HG03575 (cell line): ENCODE data around the gene FRRS1L.
"Not testable (repeated sequence)": the region's sequence is repeated elsewhere in the genome, so short reads cannot be mapped to it uniquely, and the experiment has no call there.

ENCODE experiments used
- ATAC-seq: cut with Tn5 transposase; IDR thresholded peaks from one replicate; pipeline ENCODE4 v1.9.1; 2021; ENCODE audit not compliant: unreplicated experiment, insufficient number of reproducible peaks, low FRiP score; ENCODE audit errors: extremely low read depth

FRRS1L gene

DNA sequence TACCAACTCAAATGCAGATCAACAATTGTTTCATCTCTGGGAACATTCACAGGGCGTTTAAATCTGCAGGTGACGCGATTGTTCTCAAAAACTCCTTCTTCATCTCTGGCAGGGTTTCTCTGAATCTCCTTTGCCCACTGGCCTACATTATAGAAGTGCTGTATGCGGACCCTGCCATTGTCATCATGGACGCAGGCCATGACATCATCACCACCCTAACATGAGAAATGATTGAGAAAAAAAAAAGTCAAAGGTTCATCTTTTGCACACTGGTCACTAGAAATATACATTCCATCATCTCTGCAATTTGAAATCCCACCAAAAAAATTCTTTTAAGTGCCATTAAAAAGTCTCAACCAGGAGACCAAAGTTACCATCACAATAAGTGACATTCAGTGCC lies 25.7 kb downstream of the FRRS1L start:
- ATAC-seq: no peak

DNA sequence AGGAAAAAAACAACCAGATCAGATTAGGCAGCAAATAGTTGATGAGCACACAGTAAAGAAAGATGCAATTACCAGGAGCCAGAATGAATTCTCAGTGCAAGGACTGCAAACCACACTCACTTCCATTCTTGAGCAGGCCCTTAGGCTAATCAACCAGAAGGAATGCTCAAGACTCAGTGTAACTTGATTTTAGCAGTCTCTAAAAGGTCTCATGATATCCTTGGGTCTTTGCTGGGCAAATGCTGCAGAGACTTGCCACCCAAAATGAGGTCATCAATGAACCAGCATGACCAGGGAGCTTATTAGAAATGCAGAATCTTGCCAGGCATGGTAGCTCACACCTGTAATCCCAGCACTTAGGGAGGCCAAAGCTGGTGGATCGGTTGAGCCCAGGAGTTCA lies 27.2 kb downstream of the FRRS1L start:
- no peak for ATAC-seq

DNA sequence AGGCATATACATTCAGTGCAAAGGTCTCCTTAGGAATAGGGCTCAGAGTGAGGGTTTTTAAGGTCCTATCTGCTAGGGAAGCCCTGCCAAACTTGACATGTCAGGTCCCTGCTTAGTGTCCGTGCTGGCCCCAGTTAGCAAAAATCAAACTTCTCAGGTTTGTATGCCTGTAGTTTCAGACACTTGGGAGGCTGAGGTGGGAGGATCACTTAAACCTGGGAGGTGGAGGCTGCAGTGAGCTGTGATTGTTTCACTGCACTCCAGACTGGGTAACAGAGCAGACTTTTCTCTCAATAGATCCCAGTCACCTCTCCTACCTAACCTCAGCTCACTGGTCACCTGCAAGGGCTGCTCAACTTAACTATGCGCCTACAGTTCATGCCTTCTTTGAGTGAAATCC lies 28.6 kb downstream of the FRRS1L start:
- ATAC-seq: no peak

DNA sequence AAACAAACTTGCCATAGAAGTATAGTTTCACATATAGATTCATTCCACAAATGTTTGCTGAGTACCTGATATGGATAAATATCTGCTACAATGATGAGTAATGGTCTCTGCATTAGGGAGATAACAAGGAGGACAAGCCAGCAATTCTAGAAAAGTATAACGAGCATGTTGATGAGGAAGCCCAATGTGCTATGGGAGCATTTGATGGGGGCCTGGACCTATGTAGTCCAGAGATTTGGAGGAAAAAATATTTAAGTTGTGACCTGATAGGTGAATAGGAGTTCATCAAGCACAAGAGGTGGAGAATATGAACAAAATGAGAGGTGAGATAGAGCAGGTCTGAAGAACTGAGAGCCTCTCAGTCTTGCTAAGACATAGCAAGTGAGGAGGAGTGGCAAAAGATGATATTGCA lies 32.9 kb downstream of the FRRS1L start:
- ATAC-seq: no peak

DNA sequence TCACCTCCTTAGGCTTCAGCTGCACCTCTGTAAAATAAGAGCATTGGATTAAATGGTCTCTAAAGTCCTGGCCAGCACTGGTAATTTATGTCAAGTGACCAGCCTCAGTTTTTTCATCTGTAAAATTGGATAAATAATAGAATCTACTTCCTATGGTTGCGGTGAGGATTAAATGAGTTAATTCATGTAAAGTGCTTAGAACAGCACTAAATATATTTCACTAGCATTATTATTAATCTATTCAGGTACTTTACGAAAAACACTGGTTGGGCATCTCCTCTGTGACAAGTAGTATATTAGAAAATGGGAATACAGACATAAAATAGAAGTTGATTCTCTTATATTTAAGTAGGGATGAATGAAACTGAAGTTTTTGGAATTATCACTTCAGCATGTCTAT lies 33.5 kb downstream of the FRRS1L start:
- no peak for ATAC-seq

DNA sequence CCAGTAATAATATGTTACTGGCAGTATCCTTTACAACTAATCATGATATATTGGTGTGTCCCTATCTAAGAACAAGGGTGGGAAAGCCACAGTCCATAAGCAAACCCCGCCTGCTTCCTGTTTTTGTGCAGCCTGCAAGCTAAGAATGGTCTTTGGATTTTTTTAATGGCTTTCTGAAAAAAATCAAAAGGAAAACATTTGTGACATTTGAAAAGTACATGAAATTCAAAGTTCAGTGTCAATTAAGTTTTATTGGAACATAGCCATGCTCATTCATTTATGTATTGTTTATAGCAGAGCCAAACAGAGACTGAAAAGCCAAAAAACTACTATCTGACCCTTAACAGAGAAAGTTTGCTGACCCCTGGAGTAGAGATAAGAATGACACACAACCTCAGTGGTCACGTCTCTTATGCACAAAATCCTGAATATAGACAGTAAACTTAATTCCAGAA lies 34.5 kb downstream of the FRRS1L start:
- no peak for ATAC-seq

DNA sequence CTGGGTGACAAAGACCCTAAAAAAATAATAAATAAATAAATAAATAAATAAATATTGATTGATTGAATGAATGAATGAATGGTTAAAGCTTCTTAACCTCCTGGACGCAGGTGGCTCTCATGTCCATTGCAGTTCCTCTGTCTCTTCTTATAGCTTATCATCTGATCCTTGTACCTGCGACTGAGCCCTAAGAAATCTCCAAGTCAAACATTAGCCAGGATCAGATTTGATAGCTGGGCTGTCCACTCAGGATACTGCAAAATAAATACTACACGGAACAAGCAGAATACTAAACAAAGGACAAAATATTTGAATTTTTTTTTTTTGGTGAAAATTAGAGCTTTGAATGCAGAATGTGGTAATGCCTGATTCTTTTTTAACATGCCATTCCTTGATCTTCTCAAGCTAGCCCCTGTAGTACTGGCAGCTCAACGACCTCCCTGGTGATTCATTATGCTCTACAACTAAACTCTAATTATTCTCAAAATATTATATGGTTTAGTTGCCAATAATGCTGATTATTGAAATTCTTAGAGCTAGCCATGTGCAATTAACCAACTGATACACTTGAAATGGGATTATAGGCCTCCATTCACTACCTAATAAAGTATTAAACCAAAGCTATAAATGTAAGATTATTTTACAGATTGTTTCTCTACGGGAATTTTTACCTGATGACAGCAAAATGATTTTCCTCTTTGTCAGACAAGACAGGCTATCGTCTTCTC lies 37.4 kb downstream of the FRRS1L start:
- ATAC-seq: no peak

DNA sequence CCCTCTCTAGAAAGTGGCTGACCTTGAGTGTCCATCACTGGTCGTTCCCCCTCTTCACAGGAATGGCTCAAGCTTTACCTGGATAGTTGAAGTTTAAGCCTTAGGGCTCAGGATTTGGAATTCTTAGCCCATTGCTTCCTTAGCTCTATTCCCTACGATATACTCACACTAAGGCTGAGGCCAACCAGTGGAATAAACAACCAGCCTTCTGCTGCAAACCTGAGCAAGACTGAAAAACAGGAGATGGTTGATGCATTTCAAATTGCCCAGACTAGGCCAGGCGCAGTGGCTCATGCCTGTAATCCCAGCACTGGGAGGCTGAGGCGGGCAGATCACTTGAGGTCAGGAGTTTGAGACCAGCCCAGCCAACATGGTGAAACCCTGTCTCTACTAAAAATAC lies 40.4 kb downstream of the FRRS1L start:
- ATAC-seq: not testable (repeated sequence)

DNA sequence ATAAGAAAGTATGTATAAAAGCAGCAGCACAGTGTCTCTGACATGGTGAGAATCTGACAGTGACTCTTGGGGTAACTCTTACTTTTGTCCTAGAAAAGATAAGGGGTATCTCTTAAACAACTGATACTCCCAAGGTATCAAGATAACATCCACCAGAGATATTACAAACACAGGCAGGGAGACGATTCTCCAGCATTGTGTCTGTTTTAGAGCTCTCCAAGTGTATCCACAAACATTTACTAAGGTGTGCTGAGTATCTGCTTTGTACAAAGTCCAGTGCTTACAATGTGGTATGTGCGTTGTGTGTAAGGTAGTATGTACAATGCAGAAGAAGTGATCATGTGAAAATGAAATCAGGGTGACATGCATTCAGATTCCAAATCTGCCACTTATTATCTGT lies 42.9 kb downstream of the FRRS1L start:
- no peak for ATAC-seq

DNA sequence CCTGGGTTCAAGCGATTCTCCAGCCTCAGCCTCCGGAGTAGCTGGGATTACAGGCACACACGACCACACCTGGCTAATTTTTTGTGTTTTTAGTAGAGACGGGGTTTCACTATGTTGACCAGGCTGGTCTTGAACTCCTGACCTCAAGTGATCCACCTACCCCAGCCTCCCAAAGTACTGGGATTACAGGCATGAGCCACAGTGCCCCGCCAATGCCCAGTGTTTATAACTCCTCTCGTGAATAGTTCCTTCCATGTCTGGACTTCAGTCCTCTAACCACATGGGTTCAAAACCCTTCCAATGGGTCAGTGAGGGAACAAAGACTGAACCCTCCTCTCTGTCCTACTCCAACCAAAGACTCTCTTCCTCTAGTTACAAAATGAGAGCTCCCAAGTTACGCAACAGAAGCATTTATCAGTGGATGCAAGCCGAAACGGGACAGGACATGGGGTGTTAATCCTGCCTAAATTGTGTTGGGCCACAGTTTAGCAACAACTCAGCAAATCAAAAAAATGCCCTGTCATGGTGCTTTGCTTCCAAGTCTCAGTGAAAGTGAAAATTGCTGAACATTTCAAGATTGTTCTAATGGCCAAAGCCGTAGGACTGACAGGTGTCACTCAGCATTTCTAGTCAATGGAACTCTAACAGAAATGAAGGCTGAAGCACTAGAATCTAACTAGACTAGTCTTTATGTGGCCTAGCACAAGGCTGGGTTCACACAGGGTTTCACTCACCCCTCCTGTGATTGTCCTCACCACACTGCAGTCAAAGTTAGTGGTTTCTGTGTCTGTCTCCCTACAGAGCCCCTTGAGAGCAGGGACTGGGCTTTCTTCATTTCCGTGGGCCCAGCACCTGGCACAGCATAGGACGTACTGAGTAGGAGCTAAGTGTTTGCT lies 44.1 kb downstream of the FRRS1L start:
- ATAC-seq: no peak

DNA sequence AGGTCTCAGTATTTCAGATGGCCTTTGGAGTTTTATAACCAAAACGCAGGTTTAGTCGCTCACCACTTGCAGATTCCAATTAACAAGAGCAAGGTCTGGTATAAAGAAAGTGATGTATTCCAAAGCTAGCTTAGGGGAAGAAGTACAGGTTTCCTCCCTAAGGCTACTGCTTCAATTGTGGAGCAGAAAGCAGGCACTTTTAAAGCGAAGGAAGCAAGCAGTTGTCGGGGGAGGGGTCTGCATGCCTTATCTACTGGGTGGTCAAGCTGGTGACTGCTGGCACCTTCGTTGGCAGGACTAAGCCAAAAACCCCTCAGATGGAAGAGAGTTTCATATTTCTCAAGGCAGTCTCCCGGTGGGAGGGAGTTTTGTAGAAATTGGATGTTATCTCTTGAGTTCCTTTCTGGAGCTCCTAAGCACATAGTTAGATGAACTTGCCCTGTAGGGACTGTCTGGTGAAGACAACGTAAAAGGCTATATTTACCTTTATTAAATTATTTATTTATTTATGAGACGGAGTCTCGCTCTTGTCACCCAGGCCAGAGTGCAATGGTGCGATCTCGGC lies 45.7 kb downstream of the FRRS1L start:
- ATAC-seq: no peak

DNA sequence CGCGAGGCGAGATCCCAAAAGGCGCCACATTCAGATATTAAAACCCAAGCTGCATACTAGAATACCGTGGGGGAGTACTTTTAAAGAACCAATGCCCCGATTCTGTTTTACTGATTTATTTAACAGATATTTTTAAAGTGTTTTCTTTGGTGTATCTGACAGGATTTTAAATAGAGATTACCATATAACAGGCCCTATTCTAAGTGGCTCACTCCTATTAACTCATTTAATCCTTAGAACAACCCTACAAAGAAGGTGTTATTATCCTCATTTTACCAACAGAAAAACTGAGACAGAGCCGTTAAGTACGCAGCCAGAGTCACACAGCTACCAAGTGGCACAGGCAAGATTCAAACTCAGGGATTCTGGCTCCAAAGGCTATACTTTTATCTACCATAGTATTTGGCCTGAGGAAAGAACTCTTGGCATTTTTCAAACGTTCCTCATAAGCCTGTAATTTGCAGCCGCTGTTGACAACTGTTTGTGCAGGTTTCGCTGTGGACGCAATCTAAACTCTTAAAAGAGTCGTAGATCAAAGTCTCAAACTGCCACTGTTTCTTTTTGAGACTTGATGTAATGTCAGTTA lies 46.8 kb downstream of the FRRS1L start:
- ATAC-seq: no peak

DNA sequence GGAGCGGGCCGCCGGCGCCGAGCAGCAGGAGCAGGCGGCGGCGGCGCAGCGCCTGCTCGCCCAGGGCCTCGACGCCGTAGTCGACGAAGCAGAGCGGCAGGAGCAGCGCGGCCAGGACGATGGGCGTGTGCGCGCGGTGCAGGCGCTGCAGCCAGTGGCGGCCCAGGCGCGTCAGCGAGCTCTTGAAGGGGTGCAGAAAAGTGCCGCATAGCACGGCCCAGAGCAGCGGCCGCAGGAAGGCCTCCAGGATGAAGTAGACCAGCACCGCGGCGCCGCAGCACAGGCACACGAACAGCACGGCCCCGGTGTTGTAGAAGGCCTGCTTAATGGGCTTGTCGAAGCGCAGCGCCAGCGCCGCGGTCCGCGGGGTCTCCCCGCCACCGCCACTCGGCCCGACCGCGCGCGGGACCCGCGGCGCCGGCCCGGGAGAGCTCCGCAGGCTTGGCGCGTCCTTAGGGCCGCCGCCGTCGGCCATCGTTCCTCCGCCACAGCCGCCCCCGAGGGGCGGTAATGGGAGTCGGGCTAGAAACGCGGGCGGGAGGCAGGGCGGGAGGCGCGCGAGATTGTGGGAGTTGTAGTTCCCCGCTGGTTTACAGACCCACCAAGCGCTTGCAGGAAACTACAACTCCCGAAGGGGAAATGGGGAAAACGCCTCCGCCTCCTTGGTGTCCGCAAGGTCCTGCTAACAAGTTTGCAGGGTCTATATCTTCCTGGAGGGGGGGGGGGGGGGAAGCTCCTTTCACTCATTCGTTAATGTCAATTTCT lies 47.4 kb downstream of the FRRS1L start, which contains the start of gene TMEM245:
Gene TMEM245, minus strand, starts transcription at position 509 of the 765 bp plus-strand sequence. Its CDS starts 34 bp downstream, at position 475.
- ATAC-seq: peak; percentile 79

DNA sequence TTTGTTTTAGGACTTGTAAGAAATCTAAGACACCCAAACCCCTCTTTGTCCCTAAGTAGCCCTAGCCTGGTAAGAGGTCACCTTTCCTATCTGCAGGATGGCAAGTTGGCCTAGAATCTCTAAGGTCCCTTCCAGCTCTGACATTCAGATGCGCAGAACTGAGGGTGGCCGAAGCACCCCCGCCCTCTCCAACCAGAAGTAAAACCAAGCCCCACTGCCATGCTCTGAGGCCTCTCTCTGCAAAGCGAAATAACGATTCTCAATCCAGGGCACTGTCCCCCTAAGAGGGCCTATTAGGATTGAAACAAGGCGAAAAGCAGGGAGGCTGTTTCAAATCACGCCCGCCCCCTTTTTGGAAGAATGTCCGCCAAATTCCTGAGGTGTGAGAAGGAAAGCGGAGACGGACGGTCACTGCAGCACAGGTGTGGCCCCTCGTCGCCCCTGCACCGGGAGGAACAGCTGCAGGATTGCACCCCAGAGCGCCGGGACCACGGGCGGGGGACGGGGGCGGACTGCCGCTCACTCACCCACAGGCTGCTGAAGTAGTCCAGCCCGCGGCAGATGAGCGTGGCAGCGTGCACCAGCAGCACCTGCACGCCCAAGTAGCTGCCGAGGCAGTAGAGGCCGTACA lies 48.1 kb downstream of the FRRS1L start:
- ATAC-seq: no peak

DNA sequence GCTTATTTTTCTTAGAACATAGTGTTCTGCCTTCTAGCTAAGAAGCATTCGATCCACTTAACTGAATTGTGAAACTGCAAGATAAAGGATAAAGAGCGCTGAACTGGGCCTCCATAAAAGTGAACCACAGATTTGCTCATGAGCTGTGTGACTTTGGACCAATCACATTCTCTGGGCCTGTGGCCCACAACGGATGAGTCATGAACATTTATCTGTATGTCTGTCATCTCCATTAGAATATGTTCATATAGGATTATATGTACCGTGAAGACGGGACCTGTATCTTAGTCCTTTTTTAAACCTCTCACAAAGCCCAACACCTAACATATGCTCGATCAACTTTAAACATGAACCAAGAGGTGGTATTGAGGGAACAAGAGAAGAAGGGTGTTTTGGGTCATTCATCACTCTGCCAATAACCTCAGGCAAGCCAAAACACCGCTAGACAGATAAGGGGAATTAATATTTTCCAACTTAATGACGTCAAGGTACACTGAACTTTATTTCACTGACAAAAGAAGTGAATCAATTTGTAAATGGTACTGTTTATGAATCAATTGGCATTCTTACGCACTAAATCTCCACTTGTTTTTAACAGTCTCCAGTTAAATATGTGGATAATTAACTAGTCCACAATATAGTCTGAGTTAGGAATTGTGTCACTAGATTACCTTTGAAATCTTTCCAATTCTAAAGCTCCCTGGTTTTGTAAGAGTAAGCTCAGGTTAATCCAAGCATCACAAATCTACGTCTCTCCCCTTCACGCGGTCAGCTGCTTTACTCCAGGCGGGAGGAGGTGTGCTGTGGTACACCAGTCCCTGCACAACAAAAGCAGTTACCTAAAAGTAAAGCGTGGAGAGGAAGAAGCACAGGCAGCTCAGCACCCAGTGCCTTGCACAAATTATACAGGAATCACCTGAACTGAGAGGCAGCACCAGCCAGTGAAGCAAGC lies 48.9 kb downstream of the FRRS1L start:
- ATAC-seq: no peak

DNA sequence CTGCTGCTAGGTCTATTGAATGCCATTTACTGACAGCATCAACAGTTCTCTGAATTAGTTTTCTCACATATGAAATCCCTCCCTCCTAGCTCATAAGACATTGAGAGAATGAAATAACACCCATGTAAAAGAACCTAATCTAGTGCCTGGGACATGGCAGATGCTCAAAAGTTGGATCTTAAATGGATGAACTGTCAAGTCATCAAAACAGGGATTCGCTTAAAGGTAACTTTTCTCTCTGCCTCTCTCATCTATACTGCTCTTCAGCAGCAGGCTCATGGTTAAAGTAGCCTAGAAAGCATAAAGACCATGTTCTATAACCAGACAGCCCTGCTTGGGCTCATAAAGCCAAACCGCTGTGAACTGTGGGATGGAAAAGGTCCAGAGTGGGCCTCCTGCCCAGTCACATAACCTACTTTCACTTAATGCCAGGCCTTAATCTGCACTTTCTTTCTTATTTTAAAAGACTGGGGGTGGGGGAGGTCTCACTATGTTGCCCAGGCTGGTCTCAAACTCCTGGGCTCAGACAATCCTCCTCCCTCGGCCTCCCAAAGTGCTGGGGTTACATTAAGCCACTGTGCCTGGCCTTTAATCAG lies 51.0 kb downstream of the FRRS1L start:
- no peak for ATAC-seq

DNA sequence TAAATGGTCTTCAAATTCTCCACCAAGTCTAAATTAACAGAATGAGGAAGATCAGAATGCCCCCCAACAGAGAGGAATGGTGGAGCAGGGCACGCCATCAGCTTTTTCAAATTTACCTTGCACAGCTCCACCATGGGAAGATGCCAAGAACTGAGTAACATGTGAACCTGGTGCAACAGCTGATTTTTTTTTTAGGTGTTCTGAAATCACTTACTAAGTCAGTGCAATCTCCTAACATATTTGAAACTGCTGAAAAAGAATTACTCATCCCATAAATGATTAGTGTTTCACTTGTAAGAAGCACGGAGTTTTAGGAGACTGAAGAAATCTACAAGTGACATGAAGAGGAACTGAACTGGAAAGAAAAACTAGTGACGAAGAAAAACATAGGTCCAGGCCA lies 52.4 kb downstream of the FRRS1L start:
- no peak for ATAC-seq
